HCEC 1CT (cell line): ENCODE results near the gene OOSP4A.
"Not testable (repeated sequence)": the region's sequence is repeated elsewhere in the genome, so short reads cannot be mapped to it uniquely, and the experiment has no call there.

ENCODE experiments used
- DNase-seq: peaks from one replicate; pipeline ENCODE4 v3.0.0-alpha.2; 2017

Gene OOSP4A

DNA sequence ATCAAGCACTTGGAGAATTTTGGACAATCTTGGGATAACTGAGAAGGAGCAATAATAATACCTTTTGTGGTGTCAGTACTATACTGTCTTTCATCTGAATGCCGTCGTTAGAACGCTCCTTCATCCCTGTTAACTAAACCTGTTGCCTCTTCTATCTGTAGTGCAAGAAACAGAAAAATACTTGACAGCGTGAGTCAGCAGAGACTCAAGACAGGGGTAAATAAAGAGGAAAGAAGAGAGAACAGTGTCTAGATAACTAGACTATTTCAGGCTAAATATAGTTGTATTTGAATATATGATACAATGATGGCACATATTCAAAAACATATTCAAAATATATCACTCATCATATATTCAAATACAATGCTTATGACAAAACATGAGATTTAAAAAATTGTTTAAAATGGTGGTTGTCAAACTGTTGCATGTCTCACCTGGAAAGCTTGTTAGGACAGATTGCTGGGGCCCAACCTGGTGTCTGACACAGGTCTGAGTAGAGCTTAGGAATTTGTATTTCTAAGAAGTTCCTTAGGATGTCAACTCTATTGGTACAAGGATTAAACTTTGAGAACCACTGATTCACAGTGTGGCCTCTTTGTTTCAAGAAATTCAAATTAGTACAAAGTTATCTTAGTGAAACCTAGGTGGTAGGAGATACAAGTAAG is 17.4 kb downstream of the OOSP4A start:
- no peak for DNase-seq

DNA sequence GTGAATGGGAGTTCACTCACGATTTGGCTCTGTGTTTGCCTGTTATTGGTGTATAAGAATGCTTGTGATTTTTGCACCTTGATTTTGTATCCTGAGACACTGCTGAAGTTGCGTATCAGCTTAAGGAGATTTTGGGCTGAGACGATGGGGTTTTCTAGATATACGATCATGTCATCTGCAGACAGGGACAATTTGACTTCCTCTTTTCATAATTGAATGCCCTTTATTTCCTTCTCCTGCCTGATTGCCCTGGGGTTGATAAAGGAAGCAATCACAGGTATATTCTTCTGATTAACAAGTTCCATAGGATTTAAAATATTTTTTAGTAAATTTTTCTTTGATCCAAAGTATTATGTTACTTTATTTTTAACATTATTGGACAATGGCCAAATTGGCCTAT is 18.2 kb downstream of the OOSP4A start:
- DNase-seq = not testable (repeated sequence)

DNA sequence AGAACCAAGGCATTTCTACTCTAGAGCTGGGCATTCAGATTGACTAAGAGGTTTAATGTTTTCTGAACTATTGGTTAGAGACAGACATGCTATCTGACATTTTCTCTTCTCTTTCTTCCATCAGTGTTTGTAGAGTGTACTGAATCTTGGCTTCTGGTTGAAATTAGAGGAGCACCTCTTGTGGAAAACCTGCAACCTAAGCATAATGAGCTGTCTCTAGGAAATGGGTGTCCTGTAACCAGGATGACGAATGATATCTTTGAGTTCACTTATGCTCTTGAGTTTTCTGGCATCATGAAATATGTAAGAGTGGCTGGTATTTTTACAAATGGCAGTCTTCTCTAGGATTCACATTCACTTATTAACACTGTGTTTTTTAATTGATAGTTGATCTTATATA is 19.4 kb downstream of the OOSP4A start:
- DNase-seq = no peak

DNA sequence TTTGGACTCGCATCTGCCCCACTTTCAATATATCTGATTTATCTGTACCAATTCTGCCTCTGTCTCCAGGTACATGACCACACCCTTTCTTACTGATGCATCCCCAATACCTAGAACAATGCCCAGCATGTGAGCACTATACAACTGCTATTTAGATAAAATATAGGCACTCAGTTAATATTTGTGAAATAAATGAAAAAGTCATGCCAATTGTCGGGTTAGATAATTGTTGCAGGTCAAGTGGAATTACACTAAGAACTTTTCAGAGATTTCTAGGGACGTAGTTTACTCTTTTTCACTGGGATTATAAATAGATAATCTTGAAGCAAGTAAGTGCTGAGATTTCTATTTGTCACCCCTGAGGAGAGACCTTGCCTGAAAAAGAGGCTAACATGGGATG is 20.5 kb downstream of the OOSP4A start:
- DNase-seq = no peak

DNA sequence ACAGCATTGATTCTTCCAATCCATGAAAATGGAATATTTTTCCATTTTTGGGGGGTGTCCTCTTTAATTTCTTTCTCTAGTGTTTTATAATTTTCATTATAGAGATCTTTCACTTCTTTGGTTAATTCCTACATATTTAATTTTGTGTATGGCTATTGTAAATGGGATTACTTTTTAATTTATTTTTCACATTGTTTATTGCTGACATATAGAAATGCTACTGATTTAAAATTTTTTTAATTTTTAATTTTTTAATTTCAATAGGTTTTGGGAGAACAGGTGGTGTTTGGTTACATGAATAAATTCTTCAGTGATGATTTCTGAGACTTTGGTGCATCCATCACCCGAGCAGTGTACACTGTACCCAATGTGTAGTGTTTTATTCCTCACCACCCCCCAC is 26.6 kb downstream of the OOSP4A start:
- DNase-seq = no peak

DNA sequence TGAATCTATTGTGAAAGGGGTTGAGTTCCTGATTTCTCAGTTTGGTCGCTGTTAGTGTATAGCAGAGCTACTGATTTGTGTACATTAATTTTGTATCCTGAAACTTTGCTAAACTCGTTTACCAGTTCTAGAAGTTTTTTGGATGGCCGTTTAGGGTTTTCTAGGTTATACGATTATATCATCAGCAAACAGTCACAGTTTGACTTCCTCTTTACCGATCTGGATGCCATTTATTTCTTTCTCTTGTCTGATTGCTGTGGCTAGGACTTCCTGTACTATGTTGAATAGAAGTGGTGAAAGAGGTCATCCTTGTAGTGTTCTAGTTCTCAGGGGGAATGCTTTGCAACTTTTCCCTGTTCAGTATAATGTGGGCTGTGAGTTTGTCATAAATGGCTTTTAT is 28.6 kb downstream of the OOSP4A start:
- DNase-seq = no peak

DNA sequence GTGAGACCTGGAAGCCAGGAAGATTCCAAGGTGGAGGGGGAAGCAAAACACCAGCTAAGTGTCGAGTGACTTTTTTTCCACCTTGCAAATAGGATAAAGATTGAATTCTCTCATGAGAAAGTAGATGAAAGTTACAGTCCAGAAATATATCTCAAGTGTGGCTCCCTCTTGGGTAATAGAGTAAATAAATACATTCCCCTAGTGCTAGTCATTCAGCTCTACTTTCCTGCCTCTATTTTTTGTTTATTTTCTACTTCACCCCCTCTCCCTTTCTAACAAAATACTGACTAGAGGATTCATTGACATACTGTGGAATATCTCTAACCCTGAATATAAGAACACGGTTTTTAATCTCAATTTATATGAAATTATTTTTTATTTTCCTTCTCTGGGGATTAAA is 34.0 kb downstream of the OOSP4A start:
- DNase-seq = no peak

DNA sequence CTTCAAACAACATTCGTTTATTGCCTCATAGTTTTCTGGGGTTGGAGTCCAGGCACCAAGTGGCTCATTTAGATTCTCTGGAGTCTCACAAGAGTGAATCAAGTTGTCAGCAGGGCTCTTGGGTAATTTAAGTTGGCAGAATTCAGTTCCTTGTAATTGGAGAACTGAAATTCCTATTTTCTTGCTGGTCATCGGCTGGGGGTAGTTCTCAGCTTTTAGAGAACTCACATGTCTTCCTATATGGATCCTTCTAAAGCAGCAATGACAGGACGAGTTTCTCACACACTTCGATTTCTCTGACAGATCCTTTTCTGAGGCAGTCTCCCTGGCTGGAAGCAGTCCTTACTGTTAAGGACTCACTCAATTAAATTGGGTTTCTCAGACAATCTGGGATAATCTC is 35.9 kb downstream of the OOSP4A start:
- DNase-seq = no peak

DNA sequence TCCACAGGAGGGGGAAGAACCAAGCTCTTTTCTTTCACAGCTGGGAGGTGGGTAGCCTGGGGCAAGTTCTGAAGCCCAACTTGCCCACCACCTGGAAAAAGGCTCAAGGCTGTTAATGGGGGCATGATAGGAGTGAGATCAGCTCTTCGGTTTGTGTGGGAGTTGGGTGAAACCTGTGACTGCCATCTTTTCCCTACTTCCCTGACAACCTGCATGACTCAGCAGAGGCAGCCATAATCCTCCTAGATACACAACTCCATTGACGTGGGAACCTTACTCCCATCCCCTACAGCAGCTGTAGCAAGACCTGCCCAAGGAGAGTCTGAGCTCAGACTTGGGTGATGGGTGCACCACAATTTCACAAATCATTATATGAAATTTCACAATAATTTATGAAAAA is 39.9 kb downstream of the OOSP4A start:
- DNase-seq = no peak

DNA sequence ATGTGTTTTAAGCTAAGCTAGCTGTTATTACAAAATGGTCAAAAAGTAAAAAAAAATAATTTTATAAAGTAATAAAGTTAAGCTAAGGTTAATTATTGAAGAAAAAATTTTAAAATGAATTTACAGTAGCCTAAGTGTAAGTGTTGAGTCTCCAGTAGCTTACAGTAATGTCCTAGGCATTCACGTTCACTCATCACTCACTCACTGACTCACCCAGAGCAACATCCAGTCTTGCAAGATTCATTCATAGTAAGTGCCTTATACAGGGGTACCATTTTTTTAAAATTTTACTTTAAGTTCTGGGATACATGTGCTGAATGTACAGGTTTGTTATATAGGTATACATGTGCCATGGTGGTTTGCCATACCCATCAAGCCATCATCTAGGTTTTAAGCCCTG is 41.5 kb downstream of the OOSP4A start:
- no peak for DNase-seq

DNA sequence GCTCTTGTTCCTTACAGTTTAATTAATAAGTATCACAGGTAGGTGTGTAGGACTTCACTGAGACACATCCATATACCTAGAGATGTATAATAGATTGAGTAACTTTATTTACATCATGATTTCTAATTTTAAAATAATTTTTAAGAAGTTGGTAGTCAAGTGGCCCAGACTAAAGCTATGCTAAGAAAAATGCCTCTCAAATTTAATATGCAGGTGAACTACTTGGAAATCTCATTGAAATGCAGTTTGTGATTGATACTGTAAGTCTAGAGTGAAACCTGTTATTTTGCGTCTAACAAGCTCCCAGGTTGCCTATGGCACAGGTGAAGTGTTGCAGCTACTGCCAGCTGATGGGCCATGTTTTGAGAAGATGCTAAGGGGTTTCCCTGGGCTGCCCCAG is 53.0 kb downstream of the OOSP4A start, which contains the start of gene OOSP4B:
Gene OOSP4B, plus strand, starts transcription at position 301 of the 400 bp plus-strand sequence.
- no peak for DNase-seq

DNA sequence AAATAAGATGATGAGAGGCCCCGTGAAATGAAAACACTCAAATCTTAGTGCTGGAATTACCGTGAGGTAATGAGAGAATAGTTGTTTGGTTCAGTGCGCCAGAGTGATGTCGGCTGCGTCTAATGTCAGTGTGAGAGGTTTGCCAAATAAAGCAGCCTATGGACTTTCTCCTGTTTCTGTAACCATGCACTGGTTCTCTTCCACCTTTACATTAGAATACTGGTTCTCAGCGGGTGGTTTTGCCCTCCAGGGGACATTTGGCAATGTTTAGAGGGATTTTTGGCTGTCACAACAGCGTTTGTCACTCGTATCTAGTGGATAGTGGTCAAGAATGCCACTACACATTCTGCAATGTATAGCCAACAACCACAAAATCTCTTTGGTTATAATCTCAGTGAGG is 54.2 kb downstream of the OOSP4A start:
- no peak for DNase-seq
